ENCODE results near the gene LCE1C.

Gene LCE1C

GRCh38 chr1:152759453-152760173, 46.8 kb downstream of the LCE1C start:
- no peak for DNase-seq (ENCODE audit: low spot score)

GRCh38 chr1:152758636-152759035, 47.8 kb downstream of the LCE1C start:
- no peak for DNase-seq (ENCODE audit: low spot score)

GRCh38 chr1:152757747-152758146, 48.7 kb downstream of the LCE1C start, which contains the start of gene KPRP:
KPRP (plus strand) TSS chr1:152758025; CDS start chr1:152759589, 1,564 bp downstream.
- DNase-seq (ENCODE audit: low spot score): no peak

- DNase-seq (ENCODE audit: low spot score): no peak
Observed at GRCh38 chr1:152756872-152757271, 49.6 kb downstream of the LCE1C start.
